ENCODE data around the gene FRRS1L.
A peak's percentile ranks its signal among the peaks of the same experiment; 100 is the strongest.

Gene FRRS1L

GRCh38 chr9:109100543-109101201 lies 66.4 kb downstream of the FRRS1L start:
- DNase-seq, result no peak

- no peak for DNase-seq
Measured at GRCh38 chr9:109098960-109099308, 68.1 kb downstream of the FRRS1L start.

- DNase-seq, result peak; percentile 8
Measured at GRCh38 chr9:109098171-109098959, 68.7 kb downstream of the FRRS1L start.

- DNase-seq, result no peak
Measured at GRCh38 chr9:109097146-109097545, 69.9 kb downstream of the FRRS1L start.

GRCh38 chr9:109095321-109095720 lies 71.7 kb downstream of the FRRS1L start:
- DNase-seq, result no peak

GRCh38 chr9:109094268-109094667 lies 72.8 kb downstream of the FRRS1L start:
- DNase-seq, result no peak

GRCh38 chr9:109092587-109092986 lies 74.5 kb downstream of the FRRS1L start:
- DNase-seq, result no peak

- no peak for DNase-seq
Measured at GRCh38 chr9:109092051-109092580, 74.9 kb downstream of the FRRS1L start.

- DNase-seq, result no peak
Measured at GRCh38 chr9:109088221-109088620, 78.8 kb downstream of the FRRS1L start.

GRCh38 chr9:109087795-109088194 lies 79.3 kb downstream of the FRRS1L start:
- DNase-seq, result peak; percentile 17

- no peak for DNase-seq
Measured at GRCh38 chr9:109086221-109086620, 80.8 kb downstream of the FRRS1L start.

- DNase-seq, result no peak
Measured at GRCh38 chr9:109085510-109085909, 81.5 kb downstream of the FRRS1L start.

GRCh38 chr9:109083813-109084405 lies 83.1 kb downstream of the FRRS1L start:
- no peak for DNase-seq

GRCh38 chr9:109083141-109083540 lies 83.9 kb downstream of the FRRS1L start:
- DNase-seq, result no peak

GRCh38 chr9:109082091-109082620 lies 84.9 kb downstream of the FRRS1L start:
- no peak for DNase-seq
